Esophagus (tissue), 2 donors: ENCODE measurements around the gene DUS1L. TPM values are rescaled to one million over a fixed set of nuclear protein-coding genes. Genes with fewer than 3 reads are reported as not detected.

Experiments used
- H3K27ac ChIP-seq, 2 donors: one replicate each; pipeline ENCODE4 v1.5.1; 2013; ENCODE audit warnings: low read depth in 2 of 2, mild to moderate bottlenecking in 2 of 2, inconsistent platforms in 1 of 2, low read length in 1 of 2, moderate library complexity in 1 of 2
- H3K27me3 ChIP-seq, 2 donors: one replicate each; pipeline ENCODE4 v1.6.1; 2013; ENCODE audit warnings: low read length in 2 of 2, control low read depth in 1 of 2, mild to moderate bottlenecking in 1 of 2; ENCODE audit not compliant: insufficient read depth in 2 of 2, control insufficient read depth in 1 of 2
- H3K36me3 ChIP-seq, 2 donors: one replicate each; pipeline ENCODE4 v1.6.1; 2013; ENCODE audit warnings: low read length in 1 of 2; ENCODE audit not compliant: control insufficient read depth in 2 of 2, insufficient read depth in 2 of 2
- H3K4me1 ChIP-seq, 2 donors: one replicate each; pipeline ENCODE4 v1.6.1; 2013; ENCODE audit warnings: low read length in 1 of 2; ENCODE audit not compliant: control insufficient read depth in 2 of 2, insufficient read depth in 2 of 2
- H3K4me3 ChIP-seq, 2 donors: one replicate each; pipeline ENCODE4 v1.5.1; 2013; ENCODE audit warnings: low read length in 2 of 2, mild to moderate bottlenecking in 2 of 2, low read depth in 1 of 2, moderate library complexity in 1 of 2
- H3K9me3 ChIP-seq, 2 donors: one replicate each; pipeline ENCODE4 v1.6.1; 2013; ENCODE audit warnings: mild to moderate bottlenecking in 2 of 2, low read depth in 1 of 2, low read length in 1 of 2, moderate library complexity in 1 of 2; ENCODE audit not compliant: control insufficient read depth in 2 of 2, insufficient read depth in 1 of 2
- WGBS, 2 donors: extraction: QIAGEN DNeasy Blood & Tissue Kit; methylation state at CpG; one replicate each; pipeline ENCODE4 v1.1.7; 2013; 5-methylcytosine and 5-hydroxymethylcytosine counted together
- polyA plus RNA-seq, 2 donors: library from polyadenylated mRNA; stranded (reverse); fragments of 200-250 nt; gene quantifications; one replicate each; pipeline ENCODE4 v1.2.3, GENCODE V29; 2013
- donor health status: healthy with polysubstance abuse.
- donor health status: Bipolar disorder and iron deficiency.

Gene DUS1L
- polyA plus RNA-seq, 2 donors = 118 to 182 TPM

GRCh38 chr17:82051776-82052637, 13.6 kb downstream of the DUS1L start, which contains the start of the genes GPS1 and RFNG:
TSS of gene GPS1 (plus strand) at chr17:82051898. CDS start at chr17:82051932, 34 bp downstream.
TSS of gene RFNG (minus strand) at chr17:82051811. CDS start at chr17:82051766, 45 bp downstream.
- Histone ChIP-seq H3K9me3 (no peaks in the 10 kb centered on the region), H3K27ac (peak within 1 kb of the TSS; percentile 34 to 63), H3K4me1 (peaks cover 10 to 20% of the 10 kb centered on the region in 2 donors), H3K27me3 (no peaks in the 10 kb centered on the region), H3K4me3 (peak within 1 kb of the TSS; percentile 83 to 85), H3K36me3 (peaks cover 14 to 62% of the 10 kb centered on the region in 2 donors)
- WGBS, 2 donors = 0 to 1% methylated on average over 51 to 94 of the region's 94 CpGs

GRCh38 chr17:82050761-82051641, 14.6 kb downstream of the DUS1L start:
- peak overlapping the region; percentile 34 to 63 for H3K27ac ChIP-seq
- H3K9me3 ChIP-seq = no peaks in the 10 kb centered on the region
- H3K4me1 ChIP-seq = peaks cover 10 to 20% of the 10 kb centered on the region in 2 donors
- no peaks in the 10 kb centered on the region for H3K27me3 ChIP-seq
- H3K4me3 ChIP-seq = peak overlapping the region; percentile 83 to 85
- peaks cover 11 to 52% of the 10 kb centered on the region in 2 donors for H3K36me3 ChIP-seq
- WGBS, 2 donors = 12 to 20% methylated on average over 51 to 79 of the region's 79 CpGs

- Histone ChIP-seq H3K4me3 (peak overlapping the region; percentile 83 to 85), H3K9me3 (no peaks in the 10 kb centered on the region), H3K27me3 (no peaks in the 10 kb centered on the region), H3K27ac (no peak overlapping the region), H3K36me3 (peaks cover 10 to 45% of the 10 kb centered on the region in 2 donors), H3K4me1 (peaks cover 10 to 20% of the 10 kb centered on the region in 2 donors)
- 83 to 89% methylated on average over 28 of the region's 28 CpGs for WGBS, 2 donors
Measured at GRCh38 chr17:82050152-82050760, 15.3 kb downstream of the DUS1L start.

- Histone ChIP-seq H3K36me3 (peaks cover 4 to 38% of the 10 kb centered on the region in 2 donors), H3K27ac (no peak overlapping the region), H3K27me3 (no peaks in the 10 kb centered on the region), H3K9me3 (no peaks in the 10 kb centered on the region), H3K4me3 (no peak overlapping the region), H3K4me1 (peaks cover 10 to 20% of the 10 kb centered on the region in 2 donors)
- WGBS, 2 donors = 83 to 88% methylated on average over 16 of the region's 16 CpGs
Measured at GRCh38 chr17:82049521-82049971, 16.1 kb downstream of the DUS1L start.

GRCh38 chr17:82049106-82049505, 16.5 kb downstream of the DUS1L start:
- Histone ChIP-seq H3K27ac (no peak overlapping the region), H3K4me1 (peaks cover 10 to 20% of the 10 kb centered on the region in 2 donors), H3K27me3 (no peaks in the 10 kb centered on the region), H3K9me3 (no peaks in the 10 kb centered on the region), H3K36me3 (peaks cover 3 to 34% of the 10 kb centered on the region in 2 donors), H3K4me3 (no peak overlapping the region)
- 81 to 85% methylated on average over 8 of the region's 8 CpGs for WGBS, 2 donors

- H3K4me3 ChIP-seq = no peak overlapping the region
- H3K9me3 ChIP-seq = no peaks in the 10 kb centered on the region
- peaks cover 10 to 20% of the 10 kb centered on the region in 2 donors for H3K4me1 ChIP-seq
- WGBS, 2 donors = 89 to 93% methylated on average over 20 of the region's 20 CpGs
- peaks cover 0 to 28% of the 10 kb centered on the region in 2 donors for H3K36me3 ChIP-seq
- no peak overlapping the region for H3K27ac ChIP-seq
- H3K27me3 ChIP-seq = no peaks in the 10 kb centered on the region
Measured at GRCh38 chr17:82048571-82048971, 17.0 kb downstream of the DUS1L start.

GRCh38 chr17:82047914-82048570, 17.6 kb downstream of the DUS1L start:
- no peak overlapping the region for H3K27ac ChIP-seq
- no peaks in the 10 kb centered on the region for H3K9me3 ChIP-seq
- H3K4me3 ChIP-seq = no peak overlapping the region
- H3K4me1 ChIP-seq = peaks cover 9 to 18% of the 10 kb centered on the region in 2 donors
- no peaks in the 10 kb centered on the region for H3K27me3 ChIP-seq
- peaks cover 0 to 24% of the 10 kb centered on the region in 2 donors for H3K36me3 ChIP-seq
- WGBS, 2 donors = 89 to 92% methylated on average over 25 of the region's 25 CpGs

- H3K36me3 ChIP-seq = peaks cover 0 to 26% of the 10 kb centered on the region in 2 donors
- peaks cover 0 to 4% of the 10 kb centered on the region in 2 donors for H3K9me3 ChIP-seq
- no peak overlapping the region for H3K4me3 ChIP-seq
- H3K4me1 ChIP-seq = peaks cover 5 to 16% of the 10 kb centered on the region in 2 donors
- 85 to 86% methylated on average over 24 of the region's 24 CpGs for WGBS, 2 donors
- H3K27me3 ChIP-seq = no peaks in the 10 kb centered on the region
- no peak overlapping the region for H3K27ac ChIP-seq
Measured at GRCh38 chr17:82047379-82047778, 18.2 kb downstream of the DUS1L start.
